Measurements from ENCODE around the gene ATXN1.

The ATXN1 gene

DNA sequence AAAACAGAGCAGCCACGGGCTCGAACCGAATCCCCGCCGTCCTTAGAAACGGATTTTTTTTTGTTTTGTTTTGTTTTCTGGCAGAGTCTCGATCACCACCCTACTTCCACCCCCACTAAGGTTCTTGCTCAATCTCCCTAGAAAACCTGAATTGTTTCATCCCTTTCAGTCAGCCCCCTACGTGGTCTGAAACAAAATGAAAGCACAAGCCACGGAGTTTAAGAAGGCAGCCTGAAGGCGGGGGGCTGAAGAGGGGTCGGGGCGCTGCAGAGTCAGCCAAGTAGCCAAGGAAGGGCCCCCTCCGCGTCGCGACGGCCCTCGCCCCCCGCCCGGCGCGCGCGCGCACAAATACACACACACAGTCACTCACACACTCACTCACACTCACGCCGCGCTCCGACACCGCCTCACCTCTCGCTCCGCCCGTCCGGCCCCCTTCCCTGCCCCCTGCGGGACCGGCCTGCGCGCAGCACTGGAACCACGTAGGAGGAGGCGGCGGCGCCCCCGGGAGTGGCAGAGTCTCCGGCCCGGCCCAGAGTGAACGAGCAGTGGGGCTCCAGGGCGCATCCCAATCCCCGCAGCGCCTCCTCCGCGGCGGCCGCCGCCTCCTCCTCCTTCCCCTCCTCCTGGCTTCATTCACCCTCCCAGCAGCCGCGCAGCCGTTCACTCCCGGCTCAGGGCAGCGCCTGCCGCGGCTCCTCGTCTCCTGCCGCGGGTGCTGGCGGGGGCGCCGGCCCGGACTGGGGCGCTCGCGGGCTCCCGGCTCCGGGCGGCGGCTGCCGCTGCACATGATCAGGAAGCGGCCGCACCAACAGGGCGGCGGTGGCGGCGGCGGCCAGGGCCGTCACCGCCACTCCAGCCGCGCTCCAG, 1.4 kb downstream of the ATXN1 start:
- Histone ChIP-seq H2AFZ (peak overlapping the region; percentile 90), H3K9ac (peak overlapping the region; percentile 70), H3K79me2 (peaks cover 4% of the 10 kb centered on the region), H3K27me3 (ENCODE audit: control insufficient read depth, insufficient read depth, low read length) (no peaks in the 10 kb centered on the region), H3K27ac (peak overlapping the region; percentile 94), H3K36me3 (ENCODE audit: control insufficient read depth, insufficient read depth, low read length) (no peaks in the 10 kb centered on the region), H3K4me3 (ENCODE audit: low read depth, low read length) (peak overlapping the region; percentile 93), H3K9me3 (ENCODE audit: control insufficient read depth, low read length) (no peaks in the 10 kb centered on the region), H3K4me1 (peaks cover 13% of the 10 kb centered on the region), H3K4me2 (ENCODE audit: low read length) (peak overlapping the region; percentile 71)
- peak; percentile 31 for TF ChIP-seq CTCF (IDR thresholded peaks at IDR 0.05)

DNA sequence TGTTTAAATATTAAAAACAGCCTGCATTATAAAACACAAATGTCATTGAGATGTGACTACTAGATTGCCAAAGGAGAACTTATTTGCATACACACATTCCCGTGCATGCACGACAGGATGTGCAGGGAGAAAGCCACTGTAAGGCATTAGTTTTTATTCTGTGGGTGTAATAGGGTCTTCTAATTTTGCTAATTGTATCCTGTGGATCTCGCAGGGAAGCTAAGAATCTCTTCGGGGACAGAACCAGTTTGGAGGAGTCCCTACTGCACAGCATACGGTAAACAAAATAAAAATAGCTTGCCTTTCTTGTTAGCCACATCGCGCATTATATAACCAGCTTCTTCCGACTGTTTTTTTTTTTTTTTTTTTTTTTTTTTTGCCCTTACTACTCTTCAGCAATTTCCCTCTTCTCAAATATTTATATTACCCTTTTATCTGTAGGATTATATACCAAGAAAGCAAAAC, 2.0 kb downstream of the ATXN1 start:
- H3K27ac ChIP-seq, result peak overlapping the region; percentile 94
- H2AFZ ChIP-seq, result peak overlapping the region; percentile 90
- H3K27me3 ChIP-seq (ENCODE audit: control insufficient read depth, insufficient read depth, low read length), result no peaks in the 10 kb centered on the region
- H3K9me3 ChIP-seq (ENCODE audit: control insufficient read depth, low read length), result no peaks in the 10 kb centered on the region
- peak overlapping the region; percentile 71 for H3K4me2 ChIP-seq (ENCODE audit: low read length)
- H3K9ac ChIP-seq, result peak overlapping the region; percentile 70
- peaks cover 13% of the 10 kb centered on the region for H3K4me1 ChIP-seq
- H3K79me2 ChIP-seq, result peaks cover 4% of the 10 kb centered on the region
- peak overlapping the region; percentile 93 for H3K4me3 ChIP-seq (ENCODE audit: low read depth, low read length)
- H3K36me3 ChIP-seq (ENCODE audit: control insufficient read depth, insufficient read depth, low read length), result no peaks in the 10 kb centered on the region
- no peak for TF ChIP-seq CTCF (IDR thresholded peaks at IDR 0.05)

GRCh38 chr6:16758163-16758975, 2.9 kb downstream of the ATXN1 start:
- Histone ChIP-seq H3K4me1 (peaks cover 13% of the 10 kb centered on the region), H3K4me2 (ENCODE audit: low read length) (peak overlapping the region; percentile 71), H3K9ac (no peak overlapping the region), H3K9me3 (ENCODE audit: control insufficient read depth, low read length) (no peaks in the 10 kb centered on the region), H3K79me2 (peaks cover 4% of the 10 kb centered on the region), H3K27ac (peak overlapping the region; percentile 94), H3K4me3 (ENCODE audit: low read depth, low read length) (peak overlapping the region; percentile 93), H3K27me3 (ENCODE audit: control insufficient read depth, insufficient read depth, low read length) (no peaks in the 10 kb centered on the region), H2AFZ (no peak overlapping the region), H3K36me3 (ENCODE audit: control insufficient read depth, insufficient read depth, low read length) (no peaks in the 10 kb centered on the region)
- TF ChIP-seq CTCF (IDR thresholded peaks at IDR 0.05), result no peak

- H3K36me3 ChIP-seq (ENCODE audit: control insufficient read depth, insufficient read depth, low read length), result no peaks in the 10 kb centered on the region
- peaks cover 4% of the 10 kb centered on the region for H3K79me2 ChIP-seq
- TF ChIP-seq CTCF (IDR thresholded peaks at IDR 0.05), result no peak
- no peaks in the 10 kb centered on the region for H3K9me3 ChIP-seq (ENCODE audit: control insufficient read depth, low read length)
- H3K27ac ChIP-seq, result no peak overlapping the region
- H3K9ac ChIP-seq, result no peak overlapping the region
- H3K4me3 ChIP-seq (ENCODE audit: low read depth, low read length), result no peak overlapping the region
- H3K4me1 ChIP-seq, result peaks cover 8% of the 10 kb centered on the region
- H2AFZ ChIP-seq, result no peak overlapping the region
- no peaks in the 10 kb centered on the region for H3K27me3 ChIP-seq (ENCODE audit: control insufficient read depth, insufficient read depth, low read length)
- no peak overlapping the region for H3K4me2 ChIP-seq (ENCODE audit: low read length)
Measured at GRCh38 chr6:16757332-16757731, 3.9 kb downstream of the ATXN1 start.
